Left ventricle myocardium inferior (tissue), 1 donor: ENCODE results near the gene CDC42BPB. TPM values are rescaled to one million over a fixed set of nuclear protein-coding genes. Genes with fewer than 3 reads are reported as not detected.

ENCODE experiments used
- DNase-seq: peaks from one replicate; pipeline ENCODE4 v3.0.0-alpha.2; 2020
- H3K27ac ChIP-seq: fragments of 200-600 bp; replicated peaks from 2 replicates; pipeline ENCODE4 v1.8.0; 2021
- H3K27me3 ChIP-seq: fragments of 200-600 bp; 2 replicates; pipeline ENCODE4 v1.8.0; 2021; ENCODE audit warnings: low read depth
- H3K36me3 ChIP-seq: fragments of 200-600 bp; 2 replicates; pipeline ENCODE4 v1.8.0; 2021
- H3K4me1 ChIP-seq: fragments of 200-600 bp; 2 replicates; pipeline ENCODE4 v1.8.0; 2021
- H3K4me3 ChIP-seq: fragments of 200-600 bp; 2 replicates; pipeline ENCODE4 v1.8.0; 2021; ENCODE audit warnings: mild to moderate bottlenecking, moderate library complexity
- H3K9me3 ChIP-seq: fragments of 200-600 bp; replicated peaks from 2 replicates; pipeline ENCODE4 v1.8.0; 2021
- intact Hi-C: fragments of 100-400 bp; cut with micrococcal nuclease; formaldehyde crosslinking; loops from one replicate; pipeline ENCODE4 v1.11.0; 2022
- total RNA-seq: library from RNA; stranded (reverse); fragmentation: NEBNext Ultra II Directional; extraction: Animal tissue kit (Norgen Biotek cat#: 25700); gene quantifications from one replicate; pipeline ENCODE4 v1.2.1, GENCODE V29; 2021
- TF ChIP-seq, protein P1 (sequence below): fragments of 200-600 bp; IDR thresholded peaks from 2 replicates; pipeline ENCODE4 v1.8.0; 2021; ENCODE audit warnings: antibody characterized with exemption, mild to moderate bottlenecking, borderline replicate concordance
- donor health status: DM: no; HTN: yes; CAD: no; lungs with severe emphysema.

The CDC42BPB gene
- total RNA-seq, 1 donor from 2014 or later, result 67.1 TPM

DNA sequence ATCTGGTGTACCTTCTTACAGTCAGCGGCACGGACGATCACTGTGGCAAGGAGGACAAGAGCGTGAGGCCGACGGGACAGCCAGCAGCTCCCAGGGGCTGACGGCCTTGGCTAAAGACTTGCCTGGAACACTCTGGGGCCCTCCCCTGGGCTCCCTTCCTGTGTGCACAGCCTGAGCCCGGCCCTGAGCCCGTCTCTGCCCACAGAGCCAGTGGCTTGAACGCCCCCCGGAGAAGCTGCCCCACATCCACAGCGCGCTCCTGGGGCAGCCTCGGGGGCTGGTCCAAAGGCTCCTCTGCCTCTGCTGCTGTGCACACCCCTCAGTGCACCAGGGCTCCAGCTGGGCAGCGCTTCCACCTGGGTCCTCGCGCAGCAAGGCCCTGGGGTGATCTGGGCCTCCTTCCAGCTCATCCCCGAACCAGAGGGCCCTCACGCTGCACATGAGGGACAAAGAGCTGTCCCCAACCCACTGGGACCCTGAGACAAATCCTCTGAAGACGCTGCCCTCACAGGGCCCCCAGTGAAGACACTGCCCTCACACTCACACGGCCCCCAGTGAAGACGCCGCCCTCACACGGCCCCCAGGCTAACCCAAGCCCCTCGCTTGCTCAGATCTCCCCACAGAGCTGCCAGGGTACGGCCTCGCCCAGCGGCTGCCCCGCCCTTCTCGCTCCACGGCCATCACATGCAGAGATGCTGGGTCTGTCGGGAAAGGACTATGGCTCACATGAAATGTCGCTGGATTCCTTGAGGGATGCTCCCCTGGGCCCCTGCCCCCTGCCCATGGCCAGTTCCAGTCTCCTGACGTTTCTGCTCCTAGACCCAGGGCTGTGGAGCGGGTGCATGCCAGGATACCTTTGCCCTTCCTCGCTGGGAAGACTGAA lies 112.7 kb downstream of the CDC42BPB start:
- intact Hi-C loops, result no loop called here
- Histone ChIP-seq H3K36me3 (peaks cover 93% of the 10 kb centered on the region), H3K4me3 (no peak overlapping the region), H3K9me3 (no peaks in the 10 kb centered on the region), H3K4me1 (peaks cover 22% of the 10 kb centered on the region), H3K27ac (no peak overlapping the region), H3K27me3 (no peaks in the 10 kb centered on the region)
- DNase-seq, result no peak
- TF ChIP-seq, protein P1, sequence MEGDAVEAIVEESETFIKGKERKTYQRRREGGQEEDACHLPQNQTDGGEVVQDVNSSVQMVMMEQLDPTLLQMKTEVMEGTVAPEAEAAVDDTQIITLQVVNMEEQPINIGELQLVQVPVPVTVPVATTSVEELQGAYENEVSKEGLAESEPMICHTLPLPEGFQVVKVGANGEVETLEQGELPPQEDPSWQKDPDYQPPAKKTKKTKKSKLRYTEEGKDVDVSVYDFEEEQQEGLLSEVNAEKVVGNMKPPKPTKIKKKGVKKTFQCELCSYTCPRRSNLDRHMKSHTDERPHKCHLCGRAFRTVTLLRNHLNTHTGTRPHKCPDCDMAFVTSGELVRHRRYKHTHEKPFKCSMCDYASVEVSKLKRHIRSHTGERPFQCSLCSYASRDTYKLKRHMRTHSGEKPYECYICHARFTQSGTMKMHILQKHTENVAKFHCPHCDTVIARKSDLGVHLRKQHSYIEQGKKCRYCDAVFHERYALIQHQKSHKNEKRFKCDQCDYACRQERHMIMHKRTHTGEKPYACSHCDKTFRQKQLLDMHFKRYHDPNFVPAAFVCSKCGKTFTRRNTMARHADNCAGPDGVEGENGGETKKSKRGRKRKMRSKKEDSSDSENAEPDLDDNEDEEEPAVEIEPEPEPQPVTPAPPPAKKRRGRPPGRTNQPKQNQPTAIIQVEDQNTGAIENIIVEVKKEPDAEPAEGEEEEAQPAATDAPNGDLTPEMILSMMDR, result no peak

DNA sequence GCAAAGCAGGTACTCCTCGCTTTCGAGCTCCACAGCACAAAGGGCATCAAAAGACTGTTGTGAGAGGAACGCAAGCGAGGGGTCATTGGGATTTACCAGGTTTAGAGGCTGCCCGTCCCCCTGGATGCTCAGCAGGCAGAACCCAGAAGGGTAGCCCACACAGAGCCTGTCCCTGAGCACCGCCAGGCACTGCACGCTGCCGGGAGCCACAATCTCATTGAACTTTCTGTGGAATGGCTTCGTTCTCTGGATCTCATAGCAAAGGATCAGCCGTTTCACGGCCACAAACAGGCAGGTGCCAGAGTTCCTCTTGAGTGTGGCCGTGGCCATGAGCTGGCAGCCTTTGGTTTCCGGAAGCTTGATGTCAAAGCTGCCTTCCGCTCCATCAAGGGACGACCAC lies 113.4 kb downstream of the CDC42BPB start:
- Histone ChIP-seq H3K9me3 (no peaks in the 10 kb centered on the region), H3K27me3 (no peaks in the 10 kb centered on the region), H3K4me1 (peaks cover 15% of the 10 kb centered on the region), H3K4me3 (no peak overlapping the region), H3K36me3 (peaks cover 93% of the 10 kb centered on the region), H3K27ac (no peak overlapping the region)
- DNase-seq, result no peak
- TF ChIP-seq, protein P1, result no peak
- intact Hi-C loops, result no loop called here

DNA sequence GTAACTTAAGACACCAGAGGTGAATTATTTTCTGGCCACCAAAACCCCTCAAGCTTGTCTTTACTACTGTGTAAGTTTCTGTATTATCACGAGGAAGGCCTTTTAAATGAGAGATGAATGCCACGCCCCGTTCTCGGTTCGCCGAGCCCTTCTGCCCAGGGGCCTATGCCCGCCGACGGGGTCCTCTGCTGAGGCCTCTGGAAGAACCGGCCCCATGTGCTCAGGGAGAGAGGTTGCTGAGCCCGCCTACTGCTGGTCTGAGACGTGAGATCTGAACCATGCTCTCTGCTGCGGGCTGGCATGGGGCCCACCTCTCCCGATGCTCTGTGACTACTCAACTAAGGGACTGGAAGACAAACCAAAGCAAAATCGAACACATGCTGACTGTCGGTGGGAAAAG lies 113.9 kb downstream of the CDC42BPB start:
- Histone ChIP-seq H3K36me3 (peaks cover 94% of the 10 kb centered on the region), H3K4me1 (peaks cover 12% of the 10 kb centered on the region), H3K4me3 (no peak overlapping the region), H3K27me3 (no peaks in the 10 kb centered on the region), H3K9me3 (no peaks in the 10 kb centered on the region), H3K27ac (no peak overlapping the region)
- TF ChIP-seq, protein P1, result no peak
- intact Hi-C loops, result no loop called here
- no peak for DNase-seq

DNA sequence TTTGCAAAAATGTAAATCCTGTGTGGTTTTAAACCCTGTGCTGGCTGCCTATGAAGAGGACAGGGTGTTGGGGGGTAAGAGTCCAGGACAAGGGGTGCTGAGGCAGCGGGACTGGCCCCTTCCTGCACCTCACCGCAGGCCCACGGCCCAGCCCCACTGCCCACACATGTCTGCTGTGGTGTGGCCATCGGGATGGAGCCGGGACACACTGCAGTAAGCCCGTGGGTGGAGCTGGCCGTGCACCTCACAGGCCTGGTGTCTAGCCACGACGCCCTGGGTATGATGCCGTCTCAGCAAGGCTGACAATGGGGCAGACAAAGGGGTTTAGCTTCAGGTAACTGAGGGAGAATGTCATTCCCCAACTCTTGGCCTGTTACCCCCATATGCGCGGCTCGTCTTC lies 115.3 kb downstream of the CDC42BPB start:
- peaks cover 12% of the 10 kb centered on the region for H3K4me1 ChIP-seq
- no peak overlapping the region for H3K4me3 ChIP-seq
- H3K27me3 ChIP-seq, result no peaks in the 10 kb centered on the region
- H3K36me3 ChIP-seq, result peaks cover 100% of the 10 kb centered on the region
- H3K9me3 ChIP-seq, result no peaks in the 10 kb centered on the region
- no peak for DNase-seq
- no peak overlapping the region for H3K27ac ChIP-seq
- TF ChIP-seq, protein P1, result no peak
- intact Hi-C loops, result no loop called here

DNA sequence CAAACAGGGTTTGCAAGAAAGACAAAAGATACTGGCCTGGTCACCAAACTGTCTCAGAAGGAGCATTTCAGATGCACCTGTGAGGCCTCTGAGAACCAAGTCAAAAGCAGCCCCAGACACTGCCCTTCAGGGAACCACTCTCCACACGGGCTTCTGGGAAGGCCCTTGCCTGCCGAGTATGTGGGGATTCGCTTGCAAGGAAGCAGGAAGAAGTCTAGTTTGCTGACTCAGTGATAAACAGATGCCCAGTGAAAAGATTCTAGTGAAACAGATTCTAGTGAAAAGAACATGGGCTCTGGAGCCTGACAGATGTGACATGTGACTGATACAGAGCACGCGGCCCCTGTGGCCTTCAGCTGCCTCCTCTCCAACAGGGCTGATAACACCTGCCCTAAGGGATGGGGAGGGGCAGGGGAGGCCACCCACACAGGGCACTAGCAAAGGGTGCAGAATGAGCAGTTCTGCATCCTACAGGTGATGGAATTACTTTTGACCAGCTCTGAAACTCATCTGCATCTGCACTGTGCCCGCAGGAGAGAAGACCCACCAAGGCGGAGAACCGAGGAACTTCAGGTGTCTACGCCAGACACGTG lies 115.8 kb downstream of the CDC42BPB start:
- TF ChIP-seq, protein P1, result no peak
- Histone ChIP-seq H3K27me3 (no peaks in the 10 kb centered on the region), H3K27ac (no peak overlapping the region), H3K4me3 (no peak overlapping the region), H3K9me3 (no peaks in the 10 kb centered on the region), H3K4me1 (peaks cover 12% of the 10 kb centered on the region), H3K36me3 (peaks cover 100% of the 10 kb centered on the region)
- DNase-seq, result no peak
- intact Hi-C loops, result no loop called here
